ENCODE data around the gene IRX4. TPM values are rescaled to one million over a fixed set of nuclear protein-coding genes. Genes with fewer than 3 reads are reported as not detected.
"Not testable (repeated sequence)": the region's sequence is repeated elsewhere in the genome, so short reads cannot be mapped to it uniquely, and the experiment has no call there.

IRX4 gene
- total RNA-seq, 2 donors from 2014 or later, result not detected

GRCh38 chr5:1874348-1874747 lies 8.4 kb downstream of the IRX4 start:
- intact Hi-C loops (cut with DNase I), result no loop called here
- DNase-seq, result no peak
- Histone ChIP-seq H3K4me1 (peaks cover 15% of the 10 kb centered on the region), H3K27ac (no peak overlapping the region), H3K4me3 (no peak overlapping the region), H3K9me3 (no peaks in the 10 kb centered on the region), H3K36me3 (replicated peaks in 1 of 2; ENCODE audit: insufficient read depth in 1 of 2, low read depth in 2 of 2) (no peaks in the 10 kb centered on the region), H3K27me3 (peaks cover 0 to 15% of the 10 kb centered on the region in 2 donors)
- TF ChIP-seq POLR2A (IDR thresholded peaks at IDR 0.05) (no peak), CTCF (IDR thresholded peaks at IDR 0.05) (no peak)
- ATAC-seq, result no peak
- 7 to 9% methylated on average over 10 of the region's 10 CpGs for WGBS, 2 donors

GRCh38 chr5:1873243-1873959 lies 9.3 kb downstream of the IRX4 start:
- Histone ChIP-seq H3K27me3 (peaks cover 0 to 14% of the 10 kb centered on the region in 2 donors), H3K27ac (no peak overlapping the region), H3K4me3 (no peak overlapping the region), H3K36me3 (replicated peaks in 1 of 2; ENCODE audit: insufficient read depth in 1 of 2, low read depth in 2 of 2) (no peaks in the 10 kb centered on the region), H3K4me1 (peaks cover 15% of the 10 kb centered on the region), H3K9me3 (no peaks in the 10 kb centered on the region)
- WGBS, 2 donors, result 16 to 18% methylated on average over 12 to 13 of the region's 13 CpGs
- intact Hi-C loops (cut with DNase I), result no loop called here
- DNase-seq (peak in 3 of 4 donors; percentile 22 to 65 (median 53)), ATAC-seq (no peak)
- no peak for TF ChIP-seq POLR2A (IDR thresholded peaks at IDR 0.05)
- TF ChIP-seq CTCF (IDR thresholded peaks at IDR 0.05), result no peak

- Histone ChIP-seq H3K4me1 (peaks cover 13% of the 10 kb centered on the region), H3K27me3 (peaks cover 0 to 14% of the 10 kb centered on the region in 2 donors), H3K36me3 (replicated peaks in 1 of 2; ENCODE audit: insufficient read depth in 1 of 2, low read depth in 2 of 2) (no peaks in the 10 kb centered on the region), H3K4me3 (no peak overlapping the region), H3K9me3 (no peaks in the 10 kb centered on the region), H3K27ac (no peak overlapping the region)
- DNase-seq (no peak), ATAC-seq (no peak)
- WGBS, 2 donors, result 61% methylated on average over 14 of the region's 14 CpGs; no CpG with 5 or more reads in 1 of the 2 donors
- TF ChIP-seq POLR2A (IDR thresholded peaks at IDR 0.05) (no peak), CTCF (IDR thresholded peaks at IDR 0.05) (no peak)
- intact Hi-C loops (cut with DNase I), result no loop called here
These were observed 11.3 kb downstream of the IRX4 start for GRCh38 chr5:1871441-1871840.

GRCh38 chr5:1870435-1871272 lies 12.1 kb downstream of the IRX4 start:
- H3K27me3 ChIP-seq, H3K4me3 ChIP-seq: not testable (repeated sequence)
- 68 to 79% methylated on average over 7 to 21 of the region's 21 CpGs for WGBS, 2 donors

GRCh38 chr5:1868886-1869475 lies 13.7 kb downstream of the IRX4 start:
- TF ChIP-seq POLR2A (IDR thresholded peaks at IDR 0.05) (no peak), CTCF (IDR thresholded peaks at IDR 0.05) (no peak)
- no peaks in the 10 kb centered on the region for H3K27me3 ChIP-seq
- no peaks in the 10 kb centered on the region for H3K4me1 ChIP-seq
- no peaks in the 10 kb centered on the region for H3K36me3 ChIP-seq (replicated peaks in 1 of 2; ENCODE audit: insufficient read depth in 1 of 2, low read depth in 2 of 2)
- DNase-seq, result no peak
- intact Hi-C loops (cut with DNase I), result no loop called here
- H3K4me3 ChIP-seq, result no peak overlapping the region
- WGBS, 2 donors, result 32 to 58% methylated on average over 11 to 19 of the region's 19 CpGs
- no peaks in the 10 kb centered on the region for H3K9me3 ChIP-seq
- ATAC-seq, result no peak
- no peak overlapping the region for H3K27ac ChIP-seq

More at GRCh38 chr5:1870435-1871272, 12.1 kb downstream of the IRX4 start:
- DNase-seq; H3K9me3 ChIP-seq; H3K36me3 ChIP-seq (replicated peaks in 1 of 2; ENCODE audit: insufficient read depth in 1 of 2, low read depth in 2 of 2); H3K4me1 ChIP-seq; H3K27ac ChIP-seq; intact Hi-C loops (cut with DNase I); ATAC-seq: not testable (repeated sequence)
